ENCODE data around the gene IFT25. TPM values are rescaled to one million over a fixed set of nuclear protein-coding genes. Genes with fewer than 3 reads are reported as not detected.

Gene IFT25
- total RNA-seq, 3 donors from 2014 or later (not counting 1 experiment from before 2014, with no cell fraction given) = 41.5 to 54.6 (median 41.6) TPM

DNA sequence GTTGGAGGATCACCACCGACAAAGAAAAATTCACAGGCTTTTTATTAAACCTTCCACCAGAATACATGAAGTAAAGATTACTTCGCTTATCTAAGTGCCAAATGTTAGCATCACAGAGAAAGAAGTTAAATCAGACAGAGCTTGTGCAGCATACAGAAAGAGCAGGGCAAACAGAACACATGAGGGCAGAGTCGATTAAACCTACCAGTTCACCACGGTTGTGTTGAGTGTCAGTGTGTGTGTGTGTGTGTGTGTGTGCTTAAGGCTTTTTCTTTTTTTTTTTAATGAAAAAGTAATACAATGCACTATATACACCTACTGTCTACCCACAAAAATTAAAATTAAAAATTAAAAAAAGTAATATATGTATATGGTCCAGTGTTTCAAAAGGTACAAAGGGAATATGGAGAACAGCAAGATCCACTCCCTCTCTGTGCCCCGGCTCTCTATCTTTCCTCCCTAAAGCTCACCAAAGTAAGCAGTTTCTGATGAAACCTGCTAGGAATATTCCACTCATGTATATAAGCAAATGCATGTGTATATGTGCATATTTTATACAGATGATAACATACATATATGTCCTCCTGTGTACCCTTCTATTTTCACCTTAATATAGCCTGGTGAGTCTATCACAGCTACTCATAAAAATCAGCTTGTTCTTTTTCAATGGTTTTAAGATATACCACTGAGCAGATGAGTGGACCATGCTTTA, 73.6 kb downstream of the IFT25 start:
- H3K9me3 Mint-ChIP-seq = no peaks in the 10 kb centered on the region
- H3K27me3 Mint-ChIP-seq (ENCODE audit: low read depth in 2 of 2) = no peaks in the 10 kb centered on the region
- no peak for ATAC-seq
- 72% methylated on average over 4 of the region's 5 CpGs for WGBS (ENCODE audit: insufficient coverage)
- Histone ChIP-seq H3K36me3 (ENCODE audit: control insufficient read depth, insufficient read depth, low read length) (peaks cover 65% of the 10 kb centered on the region), H3K27ac (ENCODE audit: low read length) (no peak overlapping the region), H3K4me1 (ENCODE audit: control insufficient read depth, insufficient read depth, low read length) (no peaks in the 10 kb centered on the region), H3K9me3 (ENCODE audit: control insufficient read depth, insufficient read depth, low read length) (no peaks in the 10 kb centered on the region), H3K4me3 (ENCODE audit: low read length) (no peak overlapping the region), H3K27me3 (ENCODE audit: control insufficient read depth, insufficient read depth, low read length) (no peaks in the 10 kb centered on the region)
- TF ChIP-seq, protein P1, sequence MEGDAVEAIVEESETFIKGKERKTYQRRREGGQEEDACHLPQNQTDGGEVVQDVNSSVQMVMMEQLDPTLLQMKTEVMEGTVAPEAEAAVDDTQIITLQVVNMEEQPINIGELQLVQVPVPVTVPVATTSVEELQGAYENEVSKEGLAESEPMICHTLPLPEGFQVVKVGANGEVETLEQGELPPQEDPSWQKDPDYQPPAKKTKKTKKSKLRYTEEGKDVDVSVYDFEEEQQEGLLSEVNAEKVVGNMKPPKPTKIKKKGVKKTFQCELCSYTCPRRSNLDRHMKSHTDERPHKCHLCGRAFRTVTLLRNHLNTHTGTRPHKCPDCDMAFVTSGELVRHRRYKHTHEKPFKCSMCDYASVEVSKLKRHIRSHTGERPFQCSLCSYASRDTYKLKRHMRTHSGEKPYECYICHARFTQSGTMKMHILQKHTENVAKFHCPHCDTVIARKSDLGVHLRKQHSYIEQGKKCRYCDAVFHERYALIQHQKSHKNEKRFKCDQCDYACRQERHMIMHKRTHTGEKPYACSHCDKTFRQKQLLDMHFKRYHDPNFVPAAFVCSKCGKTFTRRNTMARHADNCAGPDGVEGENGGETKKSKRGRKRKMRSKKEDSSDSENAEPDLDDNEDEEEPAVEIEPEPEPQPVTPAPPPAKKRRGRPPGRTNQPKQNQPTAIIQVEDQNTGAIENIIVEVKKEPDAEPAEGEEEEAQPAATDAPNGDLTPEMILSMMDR (IDR thresholded peaks at IDR 0.05) = no peak
- no peak for DNase-seq
- no peak overlapping the region for H3K27ac Mint-ChIP-seq
- peaks cover 24% of the 10 kb centered on the region for H3K36me3 Mint-ChIP-seq
- intact Hi-C loops (cut with micrococcal nuclease) = no loop called here
- no peaks in the 10 kb centered on the region for H3K4me1 Mint-ChIP-seq
- H3K4me3 Mint-ChIP-seq = no peak overlapping the region

Other genes starting within 250 kb of the IFT25 start
- gene GLIS1, start 206.5 kb downstream of the IFT25 start, total RNA-seq = not detected
- 1 to 10 TPM; 4.3 to 6.3 (median 5.2) TPM for gene NDC1, start 107.4 kb downstream of the IFT25 start, total RNA-seq
- 10 to 100 TPM; 13.2 to 20.8 (median 18.0) TPM for gene YIPF1, start 55.9 kb downstream of the IFT25 start, total RNA-seq
- not detected for gene DIO1, start 51.5 kb downstream of the IFT25 start, total RNA-seq
- gene LRRC42, start 651 bp upstream of the IFT25 start, total RNA-seq = 10 to 100 TPM in 2 of 3 donors, 1 to 10 TPM in 1; 8.9 to 11.1 (median 10.0) TPM
- not detected for gene LDLRAD1, start 72.5 kb upstream of the IFT25 start, total RNA-seq
- 100 to 1,000 TPM; 187 to 202 (median 199) TPM for gene TMEM59, start 107.5 kb upstream of the IFT25 start, total RNA-seq
- 1 to 10 TPM; 5.1 to 9.5 (median 7.3) TPM for gene TCEANC2, start 107.9 kb upstream of the IFT25 start, total RNA-seq
- gene CDCP2, start 207.3 kb upstream of the IFT25 start, total RNA-seq = under 1 TPM in 1 of 3 donors, not detected in 2; 0.30 TPM

All from natural killer cell (primary cell).